Kidney epithelial cell (primary cell): ENCODE data around the gene ADGRV1. TPM values are rescaled to one million over a fixed set of nuclear protein-coding genes. Genes with fewer than 3 reads are reported as not detected.
A peak's percentile ranks its signal among the peaks of the same experiment; 100 is the strongest.

Experiments
- DNase-seq: peaks from one replicate; pipeline ENCODE4 v3.0.0-alpha.2; 2010; ENCODE audit warnings: low read depth
- H3K27me3 ChIP-seq: 2 replicates; pipeline ENCODE4 v1.6.0; 2011; ENCODE audit warnings: low read length; ENCODE audit not compliant: control insufficient read depth, insufficient read depth
- H3K36me3 ChIP-seq: 2 replicates; pipeline ENCODE4 v1.5.1; 2011; ENCODE audit warnings: low read length; ENCODE audit not compliant: control insufficient read depth, insufficient read depth
- H3K4me3 ChIP-seq: 2 replicates; pipeline ENCODE4 v1.5.1; 2011; ENCODE audit warnings: low read depth, mild to moderate bottlenecking, control low read depth, low read length
- total RNA-seq: library from RNA; depleted of rRNA; stranded (reverse); fragments of >200 nt; gene quantifications from 2 replicates; pipeline ENCODE4 v1.2.3, GENCODE V29; 2015
- TF ChIP-seq, protein P1 (sequence below): IDR thresholded peaks from 2 replicates; pipeline ENCODE4 v1.5.1; 2011; ENCODE audit warnings: mild to moderate bottlenecking, moderate library complexity, low read length, control low read depth, inconsistent platforms; ENCODE audit not compliant: insufficient read depth, poor library complexity, severe bottlenecking

ADGRV1 gene
- total RNA-seq, 1 donor from 2014 or later = 3.5 TPM

DNA sequence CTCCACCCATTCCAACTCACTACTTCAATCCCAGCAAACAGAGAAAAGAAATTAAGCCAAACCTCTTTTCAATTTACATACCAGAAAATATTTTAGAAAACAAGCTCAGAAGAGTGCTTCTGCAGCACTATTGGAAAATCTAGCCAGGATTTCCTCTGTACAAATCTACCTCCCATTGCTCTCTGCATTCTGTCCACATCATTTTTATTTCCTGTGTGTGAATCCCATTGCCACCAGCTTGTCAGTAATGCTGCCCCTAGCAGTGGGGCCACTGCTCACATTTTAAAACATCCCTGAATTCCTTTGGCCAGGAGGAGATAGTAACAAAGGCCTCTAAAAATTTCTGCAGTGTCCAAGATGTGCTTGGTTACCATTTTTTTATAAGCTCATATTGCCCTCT lies 592.0 kb downstream of the ADGRV1 start:
- H3K27me3 ChIP-seq = no peaks in the 10 kb centered on the region
- no peak for DNase-seq
- TF ChIP-seq, protein P1, sequence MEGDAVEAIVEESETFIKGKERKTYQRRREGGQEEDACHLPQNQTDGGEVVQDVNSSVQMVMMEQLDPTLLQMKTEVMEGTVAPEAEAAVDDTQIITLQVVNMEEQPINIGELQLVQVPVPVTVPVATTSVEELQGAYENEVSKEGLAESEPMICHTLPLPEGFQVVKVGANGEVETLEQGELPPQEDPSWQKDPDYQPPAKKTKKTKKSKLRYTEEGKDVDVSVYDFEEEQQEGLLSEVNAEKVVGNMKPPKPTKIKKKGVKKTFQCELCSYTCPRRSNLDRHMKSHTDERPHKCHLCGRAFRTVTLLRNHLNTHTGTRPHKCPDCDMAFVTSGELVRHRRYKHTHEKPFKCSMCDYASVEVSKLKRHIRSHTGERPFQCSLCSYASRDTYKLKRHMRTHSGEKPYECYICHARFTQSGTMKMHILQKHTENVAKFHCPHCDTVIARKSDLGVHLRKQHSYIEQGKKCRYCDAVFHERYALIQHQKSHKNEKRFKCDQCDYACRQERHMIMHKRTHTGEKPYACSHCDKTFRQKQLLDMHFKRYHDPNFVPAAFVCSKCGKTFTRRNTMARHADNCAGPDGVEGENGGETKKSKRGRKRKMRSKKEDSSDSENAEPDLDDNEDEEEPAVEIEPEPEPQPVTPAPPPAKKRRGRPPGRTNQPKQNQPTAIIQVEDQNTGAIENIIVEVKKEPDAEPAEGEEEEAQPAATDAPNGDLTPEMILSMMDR = no peak

GRCh38 chr5:91151947-91152346 lies 593.4 kb downstream of the ADGRV1 start:
- peak; percentile 70 for DNase-seq

More for the DNA sequence above, 592.0 kb downstream of the ADGRV1 start:
- Histone ChIP-seq H3K36me3 (no peaks in the 10 kb centered on the region), H3K4me3 (no peak overlapping the region)

GRCh38 chr5:91154338-91154737 lies 595.7 kb downstream of the ADGRV1 start:
- Histone ChIP-seq H3K4me3 (no peak overlapping the region), H3K27me3 (no peaks in the 10 kb centered on the region), H3K36me3 (no peaks in the 10 kb centered on the region)
- TF ChIP-seq, protein P1 = no peak
- no peak for DNase-seq

More at GRCh38 chr5:91151947-91152346, 593.4 kb downstream of the ADGRV1 start:
- no peaks in the 10 kb centered on the region for H3K36me3 ChIP-seq
- H3K4me3 ChIP-seq = no peak overlapping the region
- H3K27me3 ChIP-seq = no peaks in the 10 kb centered on the region
- TF ChIP-seq, protein P1 = no peak

DNA sequence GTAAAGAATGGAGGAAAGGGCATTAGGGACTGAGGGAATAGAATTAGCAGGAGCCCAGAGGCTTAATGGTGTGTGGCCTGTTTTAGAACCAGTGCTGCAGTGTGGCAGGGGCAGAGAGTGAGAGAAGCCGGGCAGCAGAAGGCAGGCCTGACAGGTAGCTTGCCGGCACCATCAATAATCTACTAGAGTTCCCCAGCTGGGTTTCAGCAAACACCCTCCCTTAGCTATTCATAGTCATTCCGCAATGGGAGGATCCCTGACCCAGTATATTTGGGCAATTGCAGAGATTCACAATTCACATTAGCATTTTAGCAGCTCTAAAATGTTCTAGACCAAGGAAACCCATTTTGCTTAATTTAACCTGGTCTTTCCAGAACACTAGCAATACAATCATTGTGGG lies 596.7 kb downstream of the ADGRV1 start:
- H3K36me3 ChIP-seq = no peaks in the 10 kb centered on the region
- DNase-seq = no peak
- no peaks in the 10 kb centered on the region for H3K27me3 ChIP-seq
- no peak overlapping the region for H3K4me3 ChIP-seq
- TF ChIP-seq, protein P1 = no peak

DNA sequence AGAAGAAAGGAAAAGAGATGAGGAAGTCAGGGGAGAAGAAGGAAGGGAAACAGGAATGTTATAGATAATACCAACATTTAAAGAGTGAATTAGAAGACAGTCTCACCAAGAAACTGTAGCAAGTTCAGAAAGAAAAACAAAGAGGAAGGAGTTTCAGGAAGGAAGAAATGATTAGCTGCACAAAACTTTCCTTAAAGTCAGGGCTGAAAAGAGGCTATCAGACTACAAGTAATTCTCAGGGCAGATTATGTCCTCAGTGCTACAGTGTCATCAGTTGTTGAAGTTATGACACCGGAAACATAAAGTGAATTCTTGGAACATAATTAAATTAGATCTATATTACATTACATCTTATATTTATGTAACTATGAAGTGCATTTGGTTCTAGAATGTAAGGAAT lies 597.6 kb downstream of the ADGRV1 start:
- Histone ChIP-seq H3K36me3 (no peaks in the 10 kb centered on the region), H3K27me3 (no peaks in the 10 kb centered on the region), H3K4me3 (no peak overlapping the region)
- TF ChIP-seq, protein P1 = no peak
- no peak for DNase-seq

DNA sequence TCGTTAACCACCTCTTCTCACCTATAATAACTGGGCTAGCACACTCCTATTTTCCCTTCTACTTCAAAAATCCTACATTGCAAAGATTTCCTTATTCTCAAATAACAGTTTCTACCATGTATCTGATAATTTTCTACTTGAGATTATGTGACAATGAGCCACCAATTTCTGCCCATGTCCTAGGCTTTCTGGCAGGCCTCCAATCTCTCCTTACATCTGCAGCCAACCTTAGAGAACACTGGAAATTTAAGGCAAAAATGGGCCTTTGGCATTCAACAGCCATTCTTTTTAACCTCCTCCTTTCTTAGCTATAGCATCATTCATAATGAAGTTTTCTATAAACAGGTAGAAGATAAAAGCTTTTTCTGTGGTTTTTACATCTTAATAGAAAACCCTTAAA lies 599.4 kb downstream of the ADGRV1 start:
- H3K27me3 ChIP-seq = no peaks in the 10 kb centered on the region
- H3K36me3 ChIP-seq = no peaks in the 10 kb centered on the region
- H3K4me3 ChIP-seq = no peak overlapping the region
- no peak for DNase-seq
- TF ChIP-seq, protein P1 = no peak
